Measurements from ENCODE around the gene EFNB2. TPM values are rescaled to one million over a fixed set of nuclear protein-coding genes. Genes with fewer than 3 reads are reported as not detected.
A peak's percentile ranks its signal among the peaks of the same experiment; 100 is the strongest.

Gene EFNB2
- total and polyA plus RNA-seq, 2 of the 13 experiments (the other 11 are each of a cell fraction or from before 2014, with no cell fraction given) = 0.11 to 0.20 TPM

DNA sequence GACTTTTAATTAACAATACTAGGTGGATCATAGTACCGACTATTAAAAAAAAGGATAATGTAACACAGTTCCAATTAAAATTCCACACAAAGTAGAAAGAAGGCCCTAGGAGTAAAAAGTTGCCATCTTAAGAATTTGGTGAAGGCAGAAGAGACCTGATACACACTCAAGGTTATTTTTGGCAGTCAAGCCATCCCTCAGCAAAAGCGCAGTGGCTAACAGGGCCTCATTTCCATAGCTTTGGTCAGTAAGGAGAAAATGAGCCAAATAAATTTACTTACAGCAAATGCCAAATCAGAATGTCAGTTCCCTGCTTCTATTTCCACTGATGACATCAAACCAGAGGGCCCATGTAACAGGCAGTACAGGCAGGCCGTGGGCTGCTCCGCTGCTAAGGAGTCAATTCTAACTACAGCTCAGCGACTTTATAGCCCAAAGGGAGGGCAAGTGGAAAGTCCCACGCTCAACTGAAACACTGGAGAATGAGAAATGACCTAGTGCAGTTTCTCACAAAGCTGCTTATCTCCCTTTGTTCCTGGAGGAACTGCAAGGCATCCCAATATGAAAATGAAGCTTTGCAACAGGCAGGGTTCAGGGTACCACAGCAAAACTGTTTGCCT lies 26.2 kb upstream of the EFNB2 start:
- intact Hi-C loops (cut with micrococcal nuclease; ENCODE audit: unreplicated experiment) = loop anchor here (2.0 to 10.0 kb wide), 2 partner anchors 59 to 113 kb away; no protein-coding TSS in a partner anchor
- H3K27me3 ChIP-seq (ENCODE audit: control insufficient read depth in 1 of 2, insufficient read depth in 2 of 2, low read length in 2 of 2) = no peaks in the 10 kb centered on the region; a peak in 1 of 5 replicates
- WGBS (ENCODE audit: low lambda C conversion rate) = 95% methylated on average over 6 of the region's 6 CpGs
- ChIA-PET CTCF (ENCODE audit: low intra/inter-chr PET ratio, low total read pairs) (no interaction called here), POLR2A (no interaction called here)
- peaks cover 67% of the 10 kb centered on the region for H4K20me1 ChIP-seq (ENCODE audit: insufficient read depth, low read length)
- H3K79me2 ChIP-seq (ENCODE audit: insufficient read depth, low read length) = peaks cover 95% of the 10 kb centered on the region
- H3K4me3 ChIP-seq (replicated peaks in 1 of 3; ENCODE audit: insufficient read depth in 1 of 3, low read depth in 2 of 3, low read length in 3 of 3) = no peak overlapping the region
- peak overlapping the region; percentile 18; the same call in 1 of the 2 replicates for H3K4me2 ChIP-seq (ENCODE audit: low read depth, low read length)
- in situ Hi-C loops (cut with HindIII; ENCODE audit: extremely low pct_ligation_motif_present, low pct_unique_long_range_greater_than_20kb) = no loop called here
- no peak for DNase-seq (ENCODE audit: low spot score)
- BruUV-seq (replicated peaks) = no TSS peak
- H3K27ac ChIP-seq (ENCODE audit: extremely low read length, insufficient read depth, low read length) = no peak overlapping the region
- H2AFZ ChIP-seq (ENCODE audit: low read length) = no peak overlapping the region
- H3K9ac ChIP-seq (ENCODE audit: insufficient read depth, low read depth, low read length) = no peak overlapping the region
- no peaks in the 10 kb centered on the region for H3K9me3 ChIP-seq (ENCODE audit: low read length)
- peaks cover 39% of the 10 kb centered on the region for H3K4me1 ChIP-seq (ENCODE audit: insufficient read depth, low read length)
- FAIRE-seq = no peak
- ATAC-seq = peak; percentile 45; the same call in 2 of the 3 replicates
- peaks cover 10 to 23% of the 10 kb centered on the region in 2 experiments for H3K36me3 ChIP-seq (replicated peaks in 1 of 2; ENCODE audit: control insufficient read depth in 1 of 2, insufficient read depth in 2 of 2, low read length in 2 of 2)
- TF ChIP-seq ONECUT2 (CRISPR knock-in tag; IDR thresholded peaks at IDR 0.05) = no peak
- peak; percentile 31 for TF ChIP-seq RBM22 (optimal IDR thresholded peaks at IDR 0.05; ENCODE audit: low read length)
- no peak for TF ChIP-seq SMAD3 (CRISPR knock-in tag; IDR thresholded peaks at IDR 0.05)
- TF ChIP-seq, protein P1, sequence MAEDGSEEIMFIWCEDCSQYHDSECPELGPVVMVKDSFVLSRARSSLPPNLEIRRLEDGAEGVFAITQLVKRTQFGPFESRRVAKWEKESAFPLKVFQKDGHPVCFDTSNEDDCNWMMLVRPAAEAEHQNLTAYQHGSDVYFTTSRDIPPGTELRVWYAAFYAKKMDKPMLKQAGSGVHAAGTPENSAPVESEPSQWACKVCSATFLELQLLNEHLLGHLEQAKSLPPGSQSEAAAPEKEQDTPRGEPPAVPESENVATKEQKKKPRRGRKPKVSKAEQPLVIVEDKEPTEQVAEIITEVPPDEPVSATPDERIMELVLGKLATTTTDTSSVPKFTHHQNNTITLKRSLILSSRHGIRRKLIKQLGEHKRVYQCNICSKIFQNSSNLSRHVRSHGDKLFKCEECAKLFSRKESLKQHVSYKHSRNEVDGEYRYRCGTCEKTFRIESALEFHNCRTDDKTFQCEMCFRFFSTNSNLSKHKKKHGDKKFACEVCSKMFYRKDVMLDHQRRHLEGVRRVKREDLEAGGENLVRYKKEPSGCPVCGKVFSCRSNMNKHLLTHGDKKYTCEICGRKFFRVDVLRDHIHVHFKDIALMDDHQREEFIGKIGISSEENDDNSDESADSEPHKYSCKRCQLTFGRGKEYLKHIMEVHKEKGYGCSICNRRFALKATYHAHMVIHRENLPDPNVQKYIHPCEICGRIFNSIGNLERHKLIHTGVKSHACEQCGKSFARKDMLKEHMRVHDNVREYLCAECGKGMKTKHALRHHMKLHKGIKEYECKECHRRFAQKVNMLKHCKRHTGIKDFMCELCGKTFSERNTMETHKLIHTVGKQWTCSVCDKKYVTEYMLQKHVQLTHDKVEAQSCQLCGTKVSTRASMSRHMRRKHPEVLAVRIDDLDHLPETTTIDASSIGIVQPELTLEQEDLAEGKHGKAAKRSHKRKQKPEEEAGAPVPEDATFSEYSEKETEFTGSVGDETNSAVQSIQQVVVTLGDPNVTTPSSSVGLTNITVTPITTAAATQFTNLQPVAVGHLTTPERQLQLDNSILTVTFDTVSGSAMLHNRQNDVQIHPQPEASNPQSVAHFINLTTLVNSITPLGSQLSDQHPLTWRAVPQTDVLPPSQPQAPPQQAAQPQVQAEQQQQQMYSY (CRISPR knock-in tag; IDR thresholded peaks at IDR 0.05) = no peak
- no peak for TF ChIP-seq CHD2 (IDR thresholded peaks at IDR 0.05; ENCODE audit: low read depth, low read length)
- TF ChIP-seq ZNF670 (CRISPR knock-in tag; IDR thresholded peaks at IDR 0.05; ENCODE audit: borderline replicate concordance) = no peak
- TF ChIP-seq, protein P2, sequence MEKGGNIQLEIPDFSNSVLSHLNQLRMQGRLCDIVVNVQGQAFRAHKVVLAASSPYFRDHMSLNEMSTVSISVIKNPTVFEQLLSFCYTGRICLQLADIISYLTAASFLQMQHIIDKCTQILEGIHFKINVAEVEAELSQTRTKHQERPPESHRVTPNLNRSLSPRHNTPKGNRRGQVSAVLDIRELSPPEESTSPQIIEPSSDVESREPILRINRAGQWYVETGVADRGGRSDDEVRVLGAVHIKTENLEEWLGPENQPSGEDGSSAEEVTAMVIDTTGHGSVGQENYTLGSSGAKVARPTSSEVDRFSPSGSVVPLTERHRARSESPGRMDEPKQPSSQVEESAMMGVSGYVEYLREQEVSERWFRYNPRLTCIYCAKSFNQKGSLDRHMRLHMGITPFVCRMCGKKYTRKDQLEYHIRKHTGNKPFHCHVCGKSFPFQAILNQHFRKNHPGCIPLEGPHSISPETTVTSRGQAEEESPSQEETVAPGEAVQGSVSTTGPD (CRISPR knock-in tag; IDR thresholded peaks at IDR 0.05) = no peak
- no peak for TF ChIP-seq ZMAT3 (CRISPR knock-in tag; conservative IDR thresholded peaks at IDR 0.05)
- TF ChIP-seq ZBTB38 (CRISPR knock-in tag; IDR thresholded peaks at IDR 0.05) = peak; percentile 61; the same call in 1 of the 2 replicates
